ENCODE measurements around the gene TSPAN16. TPM values are rescaled to one million over a fixed set of nuclear protein-coding genes. Genes with fewer than 3 reads are reported as not detected.
"Not testable (repeated sequence)": the region's sequence is repeated elsewhere in the genome, so short reads cannot be mapped to it uniquely, and the experiment has no call there.

Gene TSPAN16
- total RNA-seq, 1 donor from 2014 or later, result not detected

- no peaks in the 10 kb centered on the region for H3K27me3 Mint-ChIP-seq
- no peaks in the 10 kb centered on the region for H3K9me3 Mint-ChIP-seq
- ATAC-seq (ENCODE audit: low read depth), result peak; percentile 95
- peak within 1 kb of the TSS; percentile 98 for H3K4me3 Mint-ChIP-seq
- POLR2A ChIA-PET, result interaction anchor here (0.5 to 4.3 kb wide), 14 partner anchors 9 to 510 kb away, joined by 3 to 65 read pairs (median 3); partner anchors contain the start of genes ODAD3, SWSAP1 and TMED1
- CTCF ChIA-PET, result interaction anchor here (0.6 to 1.2 kb wide), 6 partner anchors 9 to 220 kb away, joined by 3 to 4 read pairs (median 3); partner anchors contain the start of genes ODAD3 and SWSAP1
- peak within 1 kb of the TSS; percentile 93 for H3K27ac Mint-ChIP-seq
- intact Hi-C loops (cut with micrococcal nuclease), result loop anchor here (1.0 to 5.0 kb wide), 7 partner anchors 9 to 159 kb away; partner anchors contain the start of genes ODAD3, PLPPR2, PRKCSH and SWSAP1
- H3K36me3 Mint-ChIP-seq (ENCODE audit: low read depth), result peaks cover 19% of the 10 kb centered on the region
- peaks cover 30% of the 10 kb centered on the region for H3K4me1 Mint-ChIP-seq
- TF ChIP-seq CTCF (IDR thresholded peaks at IDR 0.05), result no peak
- DNase-seq, result peak; percentile 93
Observed at GRCh38 chr19:11346104-11346940, 50.4 kb downstream of the TSPAN16 start, which contains the start of the genes CCDC159 and TMEM205. CCDC159 (plus strand) TSS chr19:11346519; CDS start chr19:11346607, 88 bp downstream. TMEM205 (minus strand) TSS chr19:11346268; CDS start chr19:11345619, 649 bp downstream.

GRCh38 chr19:11347546-11348039, 51.6 kb downstream of the TSPAN16 start:
- Mint-ChIP-seq H3K36me3 (ENCODE audit: low read depth) (peaks cover 15% of the 10 kb centered on the region), H3K4me3 (peak overlapping the region; percentile 98), H3K4me1 (peaks cover 30% of the 10 kb centered on the region), H3K27me3 (no peaks in the 10 kb centered on the region), H3K9me3 (no peaks in the 10 kb centered on the region), H3K27ac (no peak overlapping the region)
- ChIA-PET CTCF (no interaction called here), POLR2A (interaction anchor here (4.3 kb wide), 1 partner anchor 27 kb away, joined by 65 read pairs; the partner anchor contains the start of gene SWSAP1)
- TF ChIP-seq CTCF (IDR thresholded peaks at IDR 0.05), result no peak
- ATAC-seq (ENCODE audit: low read depth), result no peak
- intact Hi-C loops (cut with micrococcal nuclease), result loop anchor here (2.0 to 5.0 kb wide), 2 partner anchors 55 to 73 kb away; no protein-coding TSS in a partner anchor
- no peak for DNase-seq

GRCh38 chr19:11349171-11349570, 53.2 kb downstream of the TSPAN16 start:
- POLR2A ChIA-PET, result interaction anchor here (0.6 to 4.3 kb wide), 2 partner anchors 17 to 25 kb away, joined by 5 to 65 read pairs; partner anchors contain the start of gene SWSAP1
- DNase-seq (no peak), ATAC-seq (ENCODE audit: low read depth) (no peak)
- intact Hi-C loops (cut with micrococcal nuclease), result loop anchor here (5.0 kb wide), 1 partner anchor 57 kb away; no protein-coding TSS in a partner anchor
- Mint-ChIP-seq H3K27ac (no peak overlapping the region), H3K4me1 (peaks cover 30% of the 10 kb centered on the region), H3K4me3 (no peak overlapping the region), H3K36me3 (ENCODE audit: low read depth) (peaks cover 10% of the 10 kb centered on the region), H3K9me3 (no peaks in the 10 kb centered on the region), H3K27me3 (no peaks in the 10 kb centered on the region)
- CTCF ChIA-PET, result no interaction called here
- no peak for TF ChIP-seq CTCF (IDR thresholded peaks at IDR 0.05)

- CTCF ChIA-PET; H3K36me3 Mint-ChIP-seq (ENCODE audit: low read depth); H3K9me3 Mint-ChIP-seq; intact Hi-C loops (cut with micrococcal nuclease); H3K4me3 Mint-ChIP-seq; ATAC-seq (ENCODE audit: low read depth); H3K27ac Mint-ChIP-seq; DNase-seq: not testable (repeated sequence)
- Mint-ChIP-seq H3K27me3 (peaks cover 12% of the 10 kb centered on the region), H3K4me1 (peaks cover 11% of the 10 kb centered on the region)
- POLR2A ChIA-PET, result interaction anchor here (1.2 kb wide), 1 partner anchor 21 kb away, joined by 7 read pairs; the partner anchor contains the start of gene SWSAP1
Observed at GRCh38 chr19:11354102-11354501, 58.1 kb downstream of the TSPAN16 start.

GRCh38 chr19:11355160-11356073, 59.5 kb downstream of the TSPAN16 start, which contains the start of gene PLPPR2:
PLPPR2 (plus strand) TSS chr19:11355432; CDS start chr19:11357674, 2,242 bp downstream.
- ATAC-seq (ENCODE audit: low read depth) (peak; percentile 93), DNase-seq (peak; percentile 70)
- ChIA-PET CTCF (no interaction called here), POLR2A (no interaction called here)
- TF ChIP-seq CTCF (IDR thresholded peaks at IDR 0.05), result no peak
- Mint-ChIP-seq H3K4me1 (peaks cover 11% of the 10 kb centered on the region), H3K27me3 (peaks cover 12% of the 10 kb centered on the region), H3K9me3 (no peaks in the 10 kb centered on the region), H3K4me3 (peak within 1 kb of the TSS; percentile 67), H3K27ac (no peak within 1 kb of the TSS), H3K36me3 (ENCODE audit: low read depth) (no peaks in the 10 kb centered on the region)
- intact Hi-C loops (cut with micrococcal nuclease), result loop anchor here (1.0 kb wide), 2 partner anchors 9 to 22 kb away; partner anchors contain the start of genes CCDC159 and TMEM205
